GM12878 (cell line): Measurements from ENCODE around the gene MAEL. TPM values are rescaled to one million over a fixed set of nuclear protein-coding genes. Genes with fewer than 3 reads are reported as not detected.

Experiments used
- ATAC-seq: fragments of 200-7000 bp; cut with Tn5 transposase; 3 replicates; pipeline ENCODE4 v1.9.1; 2020; ENCODE audit warnings: mild to moderate bottlenecking, moderate library complexity
- BruUV-seq: library from RNA; stranded (reverse); fragments of 400-500 nt; replicated peaks from 2 replicates; lab custom pipeline; 2021; lab: Mats Ljungman, UMichigan
- CTCF ChIA-PET: fragments of 300-600 bp; sonication (Branson Sonifier 250); formaldehyde crosslinking; extraction: SDS; loops from one replicate; lab custom pipeline; 2021; ENCODE audit warnings: inconsistent platforms; lab: Yijun Ruan, JAX
- POLR2A ChIA-PET: fragments of 350-600 bp; formaldehyde crosslinking; extraction: SDS; loops from one replicate; lab custom pipeline; 2021; ENCODE audit warnings: inconsistent platforms; lab: Charles Lee
- RAD21 ChIA-PET: fragments of 300-600 bp; sonication (Branson Sonifier 250); formaldehyde crosslinking; loops from one replicate; lab custom pipeline; 2023; ENCODE audit warnings: antibody characterized with exemption; ENCODE audit not compliant: unreplicated experiment; lab: Charles Lee
- SMC1A ChIA-PET: fragments of 300-600 bp; sonication (Branson Sonifier 250); formaldehyde crosslinking; loops from one replicate; lab custom pipeline; 2023; ENCODE audit not compliant: unreplicated experiment, uncharacterized antibody; lab: Charles Lee
- DNase-seq: peaks from one replicate; pipeline ENCODE4 v3.0.0-alpha.2; 2011; ENCODE audit warnings: low read depth, low spot score
- FAIRE-seq: peaks from 3 replicates; lab custom pipeline; 2011; peaks lifted over from hg19 to GRCh38; lab: Jason Lieb, UNC
- H2AFZ ChIP-seq: 2 replicates; pipeline ENCODE4 v1.6.0; 2011; ENCODE audit warnings: low read depth, low read length, control low read depth; ENCODE audit not compliant: control insufficient read depth
- H3K27ac ChIP-seq: 2 replicates; pipeline ENCODE4 v1.5.1; 2011; ENCODE audit warnings: control low read depth; ENCODE audit not compliant: control insufficient read depth, insufficient read depth
- H3K27me3 ChIP-seq, 2 experiments: replicated peaks in 1 of 2; 2 replicates each; pipeline versions ENCODE4 v1.6.0 to v1.6.1; 2011; ENCODE audit warnings: low read length in 1 of 2; ENCODE audit not compliant: control insufficient read depth in 2 of 2, insufficient read depth in 2 of 2
- H3K36me3 ChIP-seq, 2 experiments: 2 replicates each; pipeline ENCODE4 v1.5.1; 2011; ENCODE audit warnings: low read length in 1 of 2; ENCODE audit not compliant: control insufficient read depth in 2 of 2, insufficient read depth in 2 of 2
- H3K4me1 ChIP-seq: 2 replicates; pipeline ENCODE4 v1.6.1; 2011; ENCODE audit warnings: mild to moderate bottlenecking, low read length, moderate library complexity, mixed read lengths; ENCODE audit not compliant: control insufficient read depth, insufficient read depth
- H3K4me2 ChIP-seq: 2 replicates; pipeline ENCODE4 v1.6.0; 2011; ENCODE audit warnings: control low read depth; ENCODE audit not compliant: control insufficient read depth, insufficient read depth
- H3K4me3 ChIP-seq: fragments of 200-600 bp; sonication (generic); 2 replicates; pipeline ENCODE4 v1.5.1; 2016
- H3K79me2 ChIP-seq: 2 replicates; pipeline ENCODE4 v1.6.0; 2011; ENCODE audit warnings: low read length; ENCODE audit not compliant: control insufficient read depth, insufficient read depth
- H3K9ac ChIP-seq: 2 replicates; pipeline ENCODE4 v1.8.0; 2011; ENCODE audit warnings: low read length, control low read depth, mixed read lengths; ENCODE audit not compliant: control insufficient read depth, insufficient read depth
- H3K9me3 ChIP-seq: replicated peaks from 3 replicates; pipeline ENCODE4 v1.5.1; 2011; ENCODE audit warnings: mild to moderate bottlenecking, low read length; ENCODE audit not compliant: control insufficient read depth, insufficient read depth
- H4K20me1 ChIP-seq: 2 replicates; pipeline ENCODE4 v1.6.0; 2011; ENCODE audit not compliant: control insufficient read depth, insufficient read depth
- CEBPB ChIP-seq, 2 experiments: fragments of 150-350 bp in 1 of 2; IDR thresholded peaks; 2 replicates each; pipeline ENCODE4 v1.6.1; 2012 to 2014; ENCODE audit warnings: low read depth in 2 of 2, low read length in 2 of 2, borderline replicate concordance in 1 of 2, inconsistent platforms in 1 of 2
- EGR1 ChIP-seq, 2 experiments: IDR thresholded peaks; 1 replicate in 1 of 2; 2 replicates in 1 of 2; pipeline ENCODE4 v1.6.1; 2011 to 2012; ENCODE audit warnings: low read depth in 2 of 2, low read length in 2 of 2, borderline replicate concordance in 1 of 2, mild to moderate bottlenecking in 1 of 2, moderate library complexity in 1 of 2
- ETV6 ChIP-seq, 2 experiments: fragments of 450-650 bp in 1 of 2; IDR thresholded peaks in 1 of 2; conservative IDR thresholded peaks in 1 of 2; 2 replicates each; pipeline ENCODE4 v1.6.1; 2014; ENCODE audit warnings: antibody characterized with exemption in 1 of 2, borderline replicate concordance in 1 of 2, low read depth in 1 of 2, mild to moderate bottlenecking in 1 of 2, moderate library complexity in 1 of 2
- GABPA ChIP-seq: IDR thresholded peaks from 2 replicates; pipeline ENCODE4 v1.6.1; 2014; ENCODE audit warnings: antibody characterized with exemption, low read depth, mild to moderate bottlenecking, inconsistent platforms
- IKZF1 ChIP-seq: fragments of 450-650 bp; conservative IDR thresholded peaks from 2 replicates; pipeline ENCODE4 v1.6.1; 2017; ENCODE audit warnings: antibody characterized with exemption, mild to moderate bottlenecking
- NFYA ChIP-seq: IDR thresholded peaks from 2 replicates; pipeline ENCODE4 v1.6.1; 2011; ENCODE audit warnings: low read depth, mild to moderate bottlenecking, low read length, improper control_type of control experiment, borderline replicate concordance
- NR2C2 ChIP-seq: IDR thresholded peaks from 2 replicates; pipeline ENCODE4 v1.6.1; 2011; ENCODE audit warnings: borderline replicate concordance, low read depth; ENCODE audit not compliant: control insufficient read depth, insufficient read length
- RUNX3 ChIP-seq: IDR thresholded peaks from 2 replicates; pipeline ENCODE4 v1.6.1; 2012; ENCODE audit warnings: low read length, inconsistent platforms
- SIN3A ChIP-seq: IDR thresholded peaks from 2 replicates; pipeline ENCODE4 v1.6.1; 2012; ENCODE audit warnings: low read depth, low read length, improper control_type of control experiment
- SUPT20H ChIP-seq: IDR thresholded peaks from 2 replicates; pipeline ENCODE4 v1.6.1; 2011; ENCODE audit warnings: low read depth, mild to moderate bottlenecking, low read length, moderate library complexity, borderline replicate concordance; ENCODE audit not compliant: control insufficient read depth
- TCF3 ChIP-seq: IDR thresholded peaks from 2 replicates; pipeline ENCODE4 v1.6.1; 2012; ENCODE audit warnings: low read depth, mild to moderate bottlenecking, low read length, borderline replicate concordance; ENCODE audit not compliant: insufficient read depth
- ZNF622 ChIP-seq: fragments of 450-650 bp; IDR thresholded peaks from 2 replicates; pipeline ENCODE4 v1.6.1; 2017; ENCODE audit warnings: mild to moderate bottlenecking, inconsistent platforms
- WGBS: methylation state at CpG from one replicate; pipeline ENCODE4 v1.1.6; 2016; ENCODE audit warnings: low lambda C conversion rate; ENCODE audit not compliant: insufficient replicate concordance, insufficient coverage; ENCODE audit errors: missing lambda C conversion rate; 5-methylcytosine and 5-hydroxymethylcytosine counted together
- in situ Hi-C: fragments of 300-500 bp; cut with MboI; formaldehyde crosslinking; loops from 9 replicates; pipeline ENCODE4 v1.14.3; 2018; ENCODE audit warnings: mixed read lengths
- intact Hi-C: fragments of 100-400 bp; cut with micrococcal nuclease; formaldehyde crosslinking; loops from one replicate; pipeline ENCODE4 v1.14.2; 2022; ENCODE audit not compliant: unreplicated experiment
- polyA plus RNA-seq, 11 experiments: library from polyadenylated mRNA; depleted of rRNA in 4 of 11; unstranded in 6 of 11; stranded (reverse) in 5 of 11; fragments of >200 nt; fragmentation: Nextera tagmentation in 4 of 11; fragmentation: Illumina TruSeq in 1 of 11; extraction: Ambion mirVana in 4 of 11; extraction: Trizol in 1 of 11; gene quantifications; 1 replicate in 1 of 11; 2 replicates in 10 of 11; pipeline versions ENCODE4 v1.2.1 to v1.2.3, GENCODE V29; 2011 to 2016; ENCODE audit warnings: inconsistent platforms in 2 of 11, missing spikeins in 2 of 11, low read depth in 1 of 11
- total RNA-seq, 4 experiments: library from RNA; depleted of rRNA in 3 of 4; stranded (reverse); fragments of >200 nt in 3 of 4; fragmentation: Illumina TruSeq in 1 of 4; extraction: Trizol in 1 of 4; gene quantifications; 2 replicates each; pipeline versions ENCODE4 v1.2.1 to v1.2.3, GENCODE V29; 2013 to 2021
- TF ChIP-seq, protein P1 (sequence below): IDR thresholded peaks from 2 replicates; pipeline ENCODE4 v1.6.1; 2011; ENCODE audit warnings: low read depth, mild to moderate bottlenecking, low read length, moderate library complexity, borderline replicate concordance; ENCODE audit errors: extremely low read depth
- TF ChIP-seq, protein P2 (sequence below): fragments of 450-650 bp; IDR thresholded peaks from 2 replicates; pipeline ENCODE4 v1.6.1; 2016; ENCODE audit warnings: mild to moderate bottlenecking, moderate library complexity, borderline replicate concordance
- TF ChIP-seq, protein P3 (sequence below): fragments of 450-650 bp; IDR thresholded peaks from 2 replicates; pipeline ENCODE4 v1.6.1; 2017; ENCODE audit warnings: mild to moderate bottlenecking
- TF ChIP-seq, protein P4 (sequence below): fragments of 450-650 bp; IDR thresholded peaks from 2 replicates; pipeline ENCODE4 v1.6.1; 2014; ENCODE audit warnings: mild to moderate bottlenecking

Gene MAEL
- total and polyA plus RNA-seq, 10 of the 15 experiments (the other 5 are each of a cell fraction or from before 2014, with no cell fraction given): 0.10 to 0.43 (median 0.24) TPM; not detected in 2

DNA sequence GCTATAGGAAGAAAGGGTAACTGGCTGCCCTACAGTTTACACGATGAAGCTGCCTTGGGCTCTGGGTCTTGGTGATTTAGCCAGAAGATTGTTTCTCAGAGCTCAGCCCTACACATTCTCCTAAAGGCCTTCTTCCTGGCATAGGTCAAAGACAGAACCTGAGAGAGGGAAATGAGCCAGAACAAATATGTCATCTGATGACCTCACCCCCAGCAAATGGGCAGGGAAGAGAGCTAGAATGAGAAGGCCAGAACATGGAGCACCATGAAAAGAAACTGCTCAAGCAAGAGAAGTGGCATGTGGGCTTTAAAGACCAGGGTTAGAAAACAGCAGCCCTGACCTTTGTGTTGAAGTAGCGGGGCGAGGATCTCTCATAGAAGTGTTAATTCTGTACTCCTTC lies 8.3 kb upstream of the MAEL start:
- Histone ChIP-seq H3K9ac (no peak overlapping the region), H3K4me1 (peaks cover 10% of the 10 kb centered on the region), H3K4me3 (no peak overlapping the region), H3K27ac (no peak overlapping the region), H3K79me2 (no peaks in the 10 kb centered on the region), H3K4me2 (no peak overlapping the region), H3K9me3 (no peaks in the 10 kb centered on the region), H3K36me3 (no peaks in the 10 kb centered on the region), H4K20me1 (no peaks in the 10 kb centered on the region), H2AFZ (no peak overlapping the region), H3K27me3 (peaks cover 0 to under 1% of the 10 kb centered on the region in 2 experiments; a peak in 2 of 4 replicates)
- BruUV-seq: no TSS peak
- intact Hi-C loops (no loop called here), in situ Hi-C loops (no loop called here)
- 77% methylated on average over 3 of the region's 3 CpGs for WGBS
- no peak for ATAC-seq
- DNase-seq: no peak
- FAIRE-seq: no peak
- ChIA-PET POLR2A (no interaction called here), CTCF (interaction anchor here (0.7 to 1.1 kb wide), 2 partner anchors 18 to 70 kb away, joined by 3 to 4 read pairs; no protein-coding TSS in a partner anchor), RAD21 (interaction anchor here (1.9 kb wide), 1 partner anchor 78 kb away, joined by 5 read pairs; no protein-coding TSS in a partner anchor), SMC1A (interaction anchor here (2.1 kb wide), 1 partner anchor 12 kb away, joined by 7 read pairs; no protein-coding TSS in a partner anchor)
- TF ChIP-seq, protein P1, sequence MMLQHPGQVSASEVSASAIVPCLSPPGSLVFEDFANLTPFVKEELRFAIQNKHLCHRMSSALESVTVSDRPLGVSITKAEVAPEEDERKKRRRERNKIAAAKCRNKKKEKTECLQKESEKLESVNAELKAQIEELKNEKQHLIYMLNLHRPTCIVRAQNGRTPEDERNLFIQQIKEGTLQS: no peak
- TF ChIP-seq GABPA (no peak), EGR1 (IDR thresholded peaks at IDR 0.05; ENCODE audit: borderline replicate concordance in 1 of 2, low read depth in 2 of 2, low read length in 2 of 2) (no peak), TCF3 (no peak), IKZF1 (no peak), RUNX3 (no peak), ETV6 (conservative IDR thresholded peaks at IDR 0.05 in 1 of 2, IDR thresholded peaks at IDR 0.05 in 1 of 2; ENCODE audit: borderline replicate concordance in 1 of 2, low read depth in 1 of 2) (no peak), SUPT20H (no peak), SIN3A (no peak), NR2C2 (no peak), CEBPB (IDR thresholded peaks at IDR 0.05; ENCODE audit: borderline replicate concordance in 1 of 2, low read depth in 2 of 2, low read length in 2 of 2) (no peak), ZNF622 (no peak), NFYA (no peak)
- TF ChIP-seq, protein P2, sequence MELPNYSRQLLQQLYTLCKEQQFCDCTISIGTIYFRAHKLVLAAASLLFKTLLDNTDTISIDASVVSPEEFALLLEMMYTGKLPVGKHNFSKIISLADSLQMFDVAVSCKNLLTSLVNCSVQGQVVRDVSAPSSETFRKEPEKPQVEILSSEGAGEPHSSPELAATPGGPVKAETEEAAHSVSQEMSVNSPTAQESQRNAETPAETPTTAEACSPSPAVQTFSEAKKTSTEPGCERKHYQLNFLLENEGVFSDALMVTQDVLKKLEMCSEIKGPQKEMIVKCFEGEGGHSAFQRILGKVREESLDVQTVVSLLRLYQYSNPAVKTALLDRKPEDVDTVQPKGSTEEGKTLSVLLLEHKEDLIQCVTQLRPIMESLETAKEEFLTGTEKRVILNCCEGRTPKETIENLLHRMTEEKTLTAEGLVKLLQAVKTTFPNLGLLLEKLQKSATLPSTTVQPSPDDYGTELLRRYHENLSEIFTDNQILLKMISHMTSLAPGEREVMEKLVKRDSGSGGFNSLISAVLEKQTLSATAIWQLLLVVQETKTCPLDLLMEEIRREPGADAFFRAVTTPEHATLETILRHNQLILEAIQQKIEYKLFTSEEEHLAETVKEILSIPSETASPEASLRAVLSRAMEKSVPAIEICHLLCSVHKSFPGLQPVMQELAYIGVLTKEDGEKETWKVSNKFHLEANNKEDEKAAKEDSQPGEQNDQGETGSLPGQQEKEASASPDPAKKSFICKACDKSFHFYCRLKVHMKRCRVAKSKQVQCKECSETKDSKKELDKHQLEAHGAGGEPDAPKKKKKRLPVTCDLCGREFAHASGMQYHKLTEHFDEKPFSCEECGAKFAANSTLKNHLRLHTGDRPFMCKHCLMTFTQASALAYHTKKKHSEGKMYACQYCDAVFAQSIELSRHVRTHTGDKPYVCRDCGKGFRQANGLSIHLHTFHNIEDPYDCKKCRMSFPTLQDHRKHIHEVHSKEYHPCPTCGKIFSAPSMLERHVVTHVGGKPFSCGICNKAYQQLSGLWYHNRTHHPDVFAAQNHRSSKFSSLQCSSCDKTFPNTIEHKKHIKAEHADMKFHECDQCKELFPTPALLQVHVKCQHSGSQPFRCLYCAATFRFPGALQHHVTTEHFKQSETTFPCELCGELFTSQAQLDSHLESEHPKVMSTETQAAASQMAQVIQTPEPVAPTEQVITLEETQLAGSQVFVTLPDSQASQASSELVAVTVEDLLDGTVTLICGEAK: no peak
- TF ChIP-seq, protein P3, sequence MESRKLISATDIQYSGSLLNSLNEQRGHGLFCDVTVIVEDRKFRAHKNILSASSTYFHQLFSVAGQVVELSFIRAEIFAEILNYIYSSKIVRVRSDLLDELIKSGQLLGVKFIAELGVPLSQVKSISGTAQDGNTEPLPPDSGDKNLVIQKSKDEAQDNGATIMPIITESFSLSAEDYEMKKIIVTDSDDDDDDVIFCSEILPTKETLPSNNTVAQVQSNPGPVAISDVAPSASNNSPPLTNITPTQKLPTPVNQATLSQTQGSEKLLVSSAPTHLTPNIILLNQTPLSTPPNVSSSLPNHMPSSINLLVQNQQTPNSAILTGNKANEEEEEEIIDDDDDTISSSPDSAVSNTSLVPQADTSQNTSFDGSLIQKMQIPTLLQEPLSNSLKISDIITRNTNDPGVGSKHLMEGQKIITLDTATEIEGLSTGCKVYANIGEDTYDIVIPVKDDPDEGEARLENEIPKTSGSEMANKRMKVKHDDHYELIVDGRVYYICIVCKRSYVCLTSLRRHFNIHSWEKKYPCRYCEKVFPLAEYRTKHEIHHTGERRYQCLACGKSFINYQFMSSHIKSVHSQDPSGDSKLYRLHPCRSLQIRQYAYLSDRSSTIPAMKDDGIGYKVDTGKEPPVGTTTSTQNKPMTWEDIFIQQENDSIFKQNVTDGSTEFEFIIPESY: no peak
- TF ChIP-seq, protein P4, sequence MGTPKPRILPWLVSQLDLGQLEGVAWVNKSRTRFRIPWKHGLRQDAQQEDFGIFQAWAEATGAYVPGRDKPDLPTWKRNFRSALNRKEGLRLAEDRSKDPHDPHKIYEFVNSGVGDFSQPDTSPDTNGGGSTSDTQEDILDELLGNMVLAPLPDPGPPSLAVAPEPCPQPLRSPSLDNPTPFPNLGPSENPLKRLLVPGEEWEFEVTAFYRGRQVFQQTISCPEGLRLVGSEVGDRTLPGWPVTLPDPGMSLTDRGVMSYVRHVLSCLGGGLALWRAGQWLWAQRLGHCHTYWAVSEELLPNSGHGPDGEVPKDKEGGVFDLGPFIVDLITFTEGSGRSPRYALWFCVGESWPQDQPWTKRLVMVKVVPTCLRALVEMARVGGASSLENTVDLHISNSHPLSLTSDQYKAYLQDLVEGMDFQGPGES: no peak
